GM12878 (cell line): Measurements from ENCODE around the gene EMILIN2. TPM values are rescaled to one million over a fixed set of nuclear protein-coding genes. Genes with fewer than 3 reads are reported as not detected.

Experiments
- ATAC-seq: fragments of 200-7000 bp; cut with Tn5 transposase; 3 replicates; pipeline ENCODE4 v1.9.1; 2020; ENCODE audit warnings: mild to moderate bottlenecking, moderate library complexity
- BruUV-seq: library from RNA; stranded (reverse); fragments of 400-500 nt; replicated peaks from 2 replicates; lab custom pipeline; 2021; lab: Mats Ljungman, UMichigan
- CTCF ChIA-PET: fragments of 300-600 bp; sonication (Branson Sonifier 250); formaldehyde crosslinking; extraction: SDS; loops from one replicate; lab custom pipeline; 2021; ENCODE audit warnings: inconsistent platforms; lab: Yijun Ruan, JAX
- POLR2A ChIA-PET: fragments of 350-600 bp; formaldehyde crosslinking; extraction: SDS; loops from one replicate; lab custom pipeline; 2021; ENCODE audit warnings: inconsistent platforms; lab: Charles Lee
- RAD21 ChIA-PET: fragments of 300-600 bp; sonication (Branson Sonifier 250); formaldehyde crosslinking; loops from one replicate; lab custom pipeline; 2023; ENCODE audit warnings: antibody characterized with exemption; ENCODE audit not compliant: unreplicated experiment; lab: Charles Lee
- SMC1A ChIA-PET: fragments of 300-600 bp; sonication (Branson Sonifier 250); formaldehyde crosslinking; loops from one replicate; lab custom pipeline; 2023; ENCODE audit not compliant: unreplicated experiment, uncharacterized antibody; lab: Charles Lee
- DNase-seq: peaks from one replicate; pipeline ENCODE4 v3.0.0-alpha.2; 2011; ENCODE audit warnings: low read depth, low spot score
- FAIRE-seq: peaks from 3 replicates; lab custom pipeline; 2011; peaks lifted over from hg19 to GRCh38; lab: Jason Lieb, UNC
- H2AFZ ChIP-seq: 2 replicates; pipeline ENCODE4 v1.6.0; 2011; ENCODE audit warnings: low read depth, low read length, control low read depth; ENCODE audit not compliant: control insufficient read depth
- H3K27ac ChIP-seq: 2 replicates; pipeline ENCODE4 v1.5.1; 2011; ENCODE audit warnings: control low read depth; ENCODE audit not compliant: control insufficient read depth, insufficient read depth
- H3K27me3 ChIP-seq, 2 experiments: replicated peaks in 1 of 2; 2 replicates each; pipeline versions ENCODE4 v1.6.0 to v1.6.1; 2011; ENCODE audit warnings: low read length in 1 of 2; ENCODE audit not compliant: control insufficient read depth in 2 of 2, insufficient read depth in 2 of 2
- H3K36me3 ChIP-seq, 2 experiments: 2 replicates each; pipeline ENCODE4 v1.5.1; 2011; ENCODE audit warnings: low read length in 1 of 2; ENCODE audit not compliant: control insufficient read depth in 2 of 2, insufficient read depth in 2 of 2
- H3K4me1 ChIP-seq: 2 replicates; pipeline ENCODE4 v1.6.1; 2011; ENCODE audit warnings: mild to moderate bottlenecking, low read length, moderate library complexity, mixed read lengths; ENCODE audit not compliant: control insufficient read depth, insufficient read depth
- H3K4me2 ChIP-seq: 2 replicates; pipeline ENCODE4 v1.6.0; 2011; ENCODE audit warnings: control low read depth; ENCODE audit not compliant: control insufficient read depth, insufficient read depth
- H3K4me3 ChIP-seq: fragments of 200-600 bp; sonication (generic); 2 replicates; pipeline ENCODE4 v1.5.1; 2016
- H3K79me2 ChIP-seq: 2 replicates; pipeline ENCODE4 v1.6.0; 2011; ENCODE audit warnings: low read length; ENCODE audit not compliant: control insufficient read depth, insufficient read depth
- H3K9ac ChIP-seq: 2 replicates; pipeline ENCODE4 v1.8.0; 2011; ENCODE audit warnings: low read length, control low read depth, mixed read lengths; ENCODE audit not compliant: control insufficient read depth, insufficient read depth
- H3K9me3 ChIP-seq: replicated peaks from 3 replicates; pipeline ENCODE4 v1.5.1; 2011; ENCODE audit warnings: mild to moderate bottlenecking, low read length; ENCODE audit not compliant: control insufficient read depth, insufficient read depth
- H4K20me1 ChIP-seq: 2 replicates; pipeline ENCODE4 v1.6.0; 2011; ENCODE audit not compliant: control insufficient read depth, insufficient read depth
- CBFB ChIP-seq: IDR thresholded peaks from 2 replicates; pipeline ENCODE4 v1.6.1; 2016; ENCODE audit warnings: antibody characterized with exemption, low read depth
- MEF2B ChIP-seq: fragments of 450-650 bp; IDR thresholded peaks from 2 replicates; pipeline ENCODE4 v1.6.1; 2018; ENCODE audit warnings: mild to moderate bottlenecking, moderate library complexity; ENCODE audit not compliant: partially characterized antibody, poor library complexity, severe bottlenecking
- NFIC ChIP-seq: IDR thresholded peaks from 2 replicates; pipeline ENCODE4 v1.6.1; 2012; ENCODE audit warnings: low read depth, mild to moderate bottlenecking, inconsistent platforms, low read length, moderate library complexity
- TAF1 ChIP-seq: IDR thresholded peaks from 2 replicates; pipeline ENCODE4 v1.6.1; 2011; ENCODE audit warnings: mild to moderate bottlenecking, low read depth, low read length, borderline replicate concordance
- WGBS: methylation state at CpG from one replicate; pipeline ENCODE4 v1.1.6; 2016; ENCODE audit warnings: low lambda C conversion rate; ENCODE audit not compliant: insufficient replicate concordance, insufficient coverage; ENCODE audit errors: missing lambda C conversion rate; 5-methylcytosine and 5-hydroxymethylcytosine counted together
- in situ Hi-C: fragments of 300-500 bp; cut with MboI; formaldehyde crosslinking; loops from 9 replicates; pipeline ENCODE4 v1.14.3; 2018; ENCODE audit warnings: mixed read lengths
- intact Hi-C: fragments of 100-400 bp; cut with micrococcal nuclease; formaldehyde crosslinking; loops from one replicate; pipeline ENCODE4 v1.14.2; 2022; ENCODE audit not compliant: unreplicated experiment
- polyA plus RNA-seq, 11 experiments: library from polyadenylated mRNA; depleted of rRNA in 4 of 11; unstranded in 6 of 11; stranded (reverse) in 5 of 11; fragments of >200 nt; fragmentation: Nextera tagmentation in 4 of 11; fragmentation: Illumina TruSeq in 1 of 11; extraction: Ambion mirVana in 4 of 11; extraction: Trizol in 1 of 11; gene quantifications; 1 replicate in 1 of 11; 2 replicates in 10 of 11; pipeline versions ENCODE4 v1.2.1 to v1.2.3, GENCODE V29; 2011 to 2016; ENCODE audit warnings: inconsistent platforms in 2 of 11, missing spikeins in 2 of 11, low read depth in 1 of 11
- total RNA-seq, 4 experiments: library from RNA; depleted of rRNA in 3 of 4; stranded (reverse); fragments of >200 nt in 3 of 4; fragmentation: Illumina TruSeq in 1 of 4; extraction: Trizol in 1 of 4; gene quantifications; 2 replicates each; pipeline versions ENCODE4 v1.2.1 to v1.2.3, GENCODE V29; 2013 to 2021
- TF ChIP-seq, protein P1 (sequence below): IDR thresholded peaks from 2 replicates; pipeline ENCODE4 v1.6.1; 2011; ENCODE audit warnings: mild to moderate bottlenecking, low read depth, low read length, moderate library complexity; ENCODE audit not compliant: insufficient replicate concordance
- TF ChIP-seq, protein P2 (sequence below): IDR thresholded peaks from 2 replicates; pipeline ENCODE4 v1.6.1; 2012; ENCODE audit warnings: low read depth, low read length, improper control_type of control experiment
- TF ChIP-seq, protein P3 (sequence below): fragments of 450-650 bp; IDR thresholded peaks from 2 replicates; pipeline ENCODE4 v1.6.1; 2017; ENCODE audit warnings: low read depth, mild to moderate bottlenecking, moderate library complexity
- TF ChIP-seq, protein P4 (sequence below): fragments of 450-650 bp; IDR thresholded peaks from 2 replicates; pipeline ENCODE4 v1.6.1; 2018; ENCODE audit warnings: borderline replicate concordance, mild to moderate bottlenecking; ENCODE audit not compliant: partially characterized antibody

Gene EMILIN2
- total and polyA plus RNA-seq, 10 of the 15 experiments (the other 5 are each of a cell fraction or from before 2014, with no cell fraction given): 0.58 to 18.4 (median 5.9) TPM

DNA sequence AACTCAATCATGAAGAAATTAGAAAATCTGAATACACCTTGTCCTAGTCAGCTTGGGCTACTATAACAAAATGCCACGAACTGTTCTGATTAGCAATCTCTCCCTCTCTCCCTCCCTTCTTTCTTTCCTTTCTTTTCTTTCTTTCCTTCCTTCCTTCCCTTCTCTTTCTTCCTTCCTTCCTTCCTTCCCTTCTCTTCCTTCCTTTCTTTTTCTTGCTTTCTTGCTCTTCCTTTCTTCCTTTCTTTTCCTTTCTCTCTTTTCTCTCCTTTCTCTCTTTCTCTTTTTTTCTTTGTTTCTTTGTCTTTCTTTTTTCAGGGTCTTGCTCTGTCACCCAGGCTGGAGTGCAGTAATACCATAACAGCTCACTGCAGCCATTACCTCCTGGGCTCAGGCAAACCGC is 23.6 kb upstream of the EMILIN2 start:
- BruUV-seq: no TSS peak
- H3K79me2 ChIP-seq: no peaks in the 10 kb centered on the region
- ChIA-PET RAD21 (no interaction called here), CTCF (interaction anchor here (1.1 kb wide), 1 partner anchor 25 kb away, joined by 3 read pairs; no protein-coding TSS in a partner anchor), SMC1A (interaction anchor here (0.7 kb wide), 1 partner anchor 12 kb away, joined by 3 read pairs; no protein-coding TSS in a partner anchor), POLR2A (no interaction called here)
- H3K9me3 ChIP-seq: no peaks in the 10 kb centered on the region
- H2AFZ ChIP-seq: no peak overlapping the region
- H3K36me3 ChIP-seq: no peaks in the 10 kb centered on the region
- TF ChIP-seq, protein P1, sequence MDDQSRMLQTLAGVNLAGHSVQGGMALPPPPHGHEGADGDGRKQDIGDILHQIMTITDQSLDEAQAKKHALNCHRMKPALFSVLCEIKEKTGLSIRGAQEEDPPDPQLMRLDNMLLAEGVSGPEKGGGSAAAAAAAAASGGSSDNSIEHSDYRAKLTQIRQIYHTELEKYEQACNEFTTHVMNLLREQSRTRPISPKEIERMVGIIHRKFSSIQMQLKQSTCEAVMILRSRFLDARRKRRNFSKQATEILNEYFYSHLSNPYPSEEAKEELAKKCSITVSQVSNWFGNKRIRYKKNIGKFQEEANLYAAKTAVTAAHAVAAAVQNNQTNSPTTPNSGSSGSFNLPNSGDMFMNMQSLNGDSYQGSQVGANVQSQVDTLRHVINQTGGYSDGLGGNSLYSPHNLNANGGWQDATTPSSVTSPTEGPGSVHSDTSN: no peak
- TF ChIP-seq, protein P2, sequence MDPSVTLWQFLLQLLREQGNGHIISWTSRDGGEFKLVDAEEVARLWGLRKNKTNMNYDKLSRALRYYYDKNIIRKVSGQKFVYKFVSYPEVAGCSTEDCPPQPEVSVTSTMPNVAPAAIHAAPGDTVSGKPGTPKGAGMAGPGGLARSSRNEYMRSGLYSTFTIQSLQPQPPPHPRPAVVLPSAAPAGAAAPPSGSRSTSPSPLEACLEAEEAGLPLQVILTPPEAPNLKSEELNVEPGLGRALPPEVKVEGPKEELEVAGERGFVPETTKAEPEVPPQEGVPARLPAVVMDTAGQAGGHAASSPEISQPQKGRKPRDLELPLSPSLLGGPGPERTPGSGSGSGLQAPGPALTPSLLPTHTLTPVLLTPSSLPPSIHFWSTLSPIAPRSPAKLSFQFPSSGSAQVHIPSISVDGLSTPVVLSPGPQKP: no peak
- no peak for TF ChIP-seq MEF2B
- TF ChIP-seq, protein P3, sequence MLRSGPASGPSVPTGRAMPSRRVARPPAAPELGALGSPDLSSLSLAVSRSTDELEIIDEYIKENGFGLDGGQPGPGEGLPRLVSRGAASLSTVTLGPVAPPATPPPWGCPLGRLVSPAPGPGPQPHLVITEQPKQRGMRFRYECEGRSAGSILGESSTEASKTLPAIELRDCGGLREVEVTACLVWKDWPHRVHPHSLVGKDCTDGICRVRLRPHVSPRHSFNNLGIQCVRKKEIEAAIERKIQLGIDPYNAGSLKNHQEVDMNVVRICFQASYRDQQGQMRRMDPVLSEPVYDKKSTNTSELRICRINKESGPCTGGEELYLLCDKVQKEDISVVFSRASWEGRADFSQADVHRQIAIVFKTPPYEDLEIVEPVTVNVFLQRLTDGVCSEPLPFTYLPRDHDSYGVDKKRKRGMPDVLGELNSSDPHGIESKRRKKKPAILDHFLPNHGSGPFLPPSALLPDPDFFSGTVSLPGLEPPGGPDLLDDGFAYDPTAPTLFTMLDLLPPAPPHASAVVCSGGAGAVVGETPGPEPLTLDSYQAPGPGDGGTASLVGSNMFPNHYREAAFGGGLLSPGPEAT: no peak
- no peak for TF ChIP-seq CBFB
- TF ChIP-seq NFIC: no peak
- TF ChIP-seq, protein P4, sequence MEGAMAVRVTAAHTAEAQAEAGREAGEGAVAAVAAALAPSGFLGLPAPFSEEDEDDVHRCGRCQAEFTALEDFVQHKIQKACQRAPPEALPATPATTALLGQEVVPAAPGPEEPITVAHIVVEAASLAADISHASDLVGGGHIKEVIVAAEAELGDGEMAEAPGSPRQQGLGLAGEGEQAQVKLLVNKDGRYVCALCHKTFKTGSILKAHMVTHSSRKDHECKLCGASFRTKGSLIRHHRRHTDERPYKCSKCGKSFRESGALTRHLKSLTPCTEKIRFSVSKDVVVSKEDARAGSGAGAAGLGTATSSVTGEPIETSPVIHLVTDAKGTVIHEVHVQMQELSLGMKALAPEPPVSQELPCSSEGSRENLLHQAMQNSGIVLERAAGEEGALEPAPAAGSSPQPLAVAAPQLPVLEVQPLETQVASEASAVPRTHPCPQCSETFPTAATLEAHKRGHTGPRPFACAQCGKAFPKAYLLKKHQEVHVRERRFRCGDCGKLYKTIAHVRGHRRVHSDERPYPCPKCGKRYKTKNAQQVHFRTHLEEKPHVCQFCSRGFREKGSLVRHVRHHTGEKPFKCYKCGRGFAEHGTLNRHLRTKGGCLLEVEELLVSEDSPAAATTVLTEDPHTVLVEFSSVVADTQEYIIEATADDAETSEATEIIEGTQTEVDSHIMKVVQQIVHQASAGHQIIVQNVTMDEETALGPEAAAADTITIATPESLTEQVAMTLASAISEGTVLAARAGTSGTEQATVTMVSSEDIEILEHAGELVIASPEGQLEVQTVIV: no peak
- no peak for TF ChIP-seq TAF1
- no peak overlapping the region for H3K9ac ChIP-seq
- WGBS: 35% methylated on average over 2 of the region's 2 CpGs
- no peak overlapping the region for H3K27ac ChIP-seq
- DNase-seq (no peak), FAIRE-seq (no peak), ATAC-seq (no peak)
- no peaks in the 10 kb centered on the region for H4K20me1 ChIP-seq
- no peak overlapping the region for H3K4me2 ChIP-seq
- in situ Hi-C loops (no loop called here), intact Hi-C loops (no loop called here)
- H3K4me3 ChIP-seq: no peak overlapping the region
- no peaks in the 10 kb centered on the region for H3K4me1 ChIP-seq
- no peaks in the 10 kb centered on the region for H3K27me3 ChIP-seq
